Ovary (tissue), 3 donors: ENCODE data around the gene PDE6H.

Source experiments
- EP300 ChIP-seq: sonication (generic); formaldehyde crosslinking; IDR thresholded peaks from one replicate; pipeline ENCODE4 v1.6.1; 2017; ENCODE audit warnings: antibody characterized with exemption
- POLR2A ChIP-seq: fragments of 450-650 bp; IDR thresholded peaks from one replicate; pipeline ENCODE4 v1.6.1; 2017; ENCODE audit warnings: antibody characterized with exemption, mild to moderate bottlenecking, moderate library complexity
- TF ChIP-seq, protein P1 (sequence below), 3 donors: fragments of 450-650 bp in 2 of 3; fragments of 200-600 bp in 1 of 3; IDR thresholded peaks; one replicate each; pipeline versions ENCODE4 v1.5.1 to v1.8.0; 2016 to 2022; ENCODE audit warnings: antibody characterized with exemption in 3 of 3, mild to moderate bottlenecking in 1 of 3
- donor health status: DM: no; HTN: no; CAD: no.

DNA sequence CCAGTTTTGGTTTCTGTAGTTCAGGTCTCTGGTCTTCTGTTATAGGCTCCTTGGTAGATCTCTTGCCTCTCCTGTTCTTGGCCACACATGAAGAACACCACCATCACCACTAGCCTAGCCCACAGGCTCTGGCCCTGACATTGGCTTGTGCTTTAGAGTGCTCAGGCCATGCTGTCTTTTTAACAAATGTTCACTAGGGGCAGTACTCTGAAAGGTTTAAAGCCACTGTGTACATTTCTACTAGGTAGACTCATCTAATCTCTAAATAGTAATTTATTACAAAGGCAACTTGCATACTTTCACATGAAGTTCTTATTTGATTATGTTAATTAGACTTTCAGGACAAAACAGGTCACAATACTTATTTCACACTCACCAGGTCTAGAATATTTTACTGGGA, 38.3 kb downstream of the PDE6H start:
- TF ChIP-seq, protein P1, sequence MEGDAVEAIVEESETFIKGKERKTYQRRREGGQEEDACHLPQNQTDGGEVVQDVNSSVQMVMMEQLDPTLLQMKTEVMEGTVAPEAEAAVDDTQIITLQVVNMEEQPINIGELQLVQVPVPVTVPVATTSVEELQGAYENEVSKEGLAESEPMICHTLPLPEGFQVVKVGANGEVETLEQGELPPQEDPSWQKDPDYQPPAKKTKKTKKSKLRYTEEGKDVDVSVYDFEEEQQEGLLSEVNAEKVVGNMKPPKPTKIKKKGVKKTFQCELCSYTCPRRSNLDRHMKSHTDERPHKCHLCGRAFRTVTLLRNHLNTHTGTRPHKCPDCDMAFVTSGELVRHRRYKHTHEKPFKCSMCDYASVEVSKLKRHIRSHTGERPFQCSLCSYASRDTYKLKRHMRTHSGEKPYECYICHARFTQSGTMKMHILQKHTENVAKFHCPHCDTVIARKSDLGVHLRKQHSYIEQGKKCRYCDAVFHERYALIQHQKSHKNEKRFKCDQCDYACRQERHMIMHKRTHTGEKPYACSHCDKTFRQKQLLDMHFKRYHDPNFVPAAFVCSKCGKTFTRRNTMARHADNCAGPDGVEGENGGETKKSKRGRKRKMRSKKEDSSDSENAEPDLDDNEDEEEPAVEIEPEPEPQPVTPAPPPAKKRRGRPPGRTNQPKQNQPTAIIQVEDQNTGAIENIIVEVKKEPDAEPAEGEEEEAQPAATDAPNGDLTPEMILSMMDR (IDR thresholded peaks at IDR 0.05), result no peak
- TF ChIP-seq POLR2A (no peak), EP300 (no peak)
